ENCODE data around the gene ANKDD1B.

DNA sequence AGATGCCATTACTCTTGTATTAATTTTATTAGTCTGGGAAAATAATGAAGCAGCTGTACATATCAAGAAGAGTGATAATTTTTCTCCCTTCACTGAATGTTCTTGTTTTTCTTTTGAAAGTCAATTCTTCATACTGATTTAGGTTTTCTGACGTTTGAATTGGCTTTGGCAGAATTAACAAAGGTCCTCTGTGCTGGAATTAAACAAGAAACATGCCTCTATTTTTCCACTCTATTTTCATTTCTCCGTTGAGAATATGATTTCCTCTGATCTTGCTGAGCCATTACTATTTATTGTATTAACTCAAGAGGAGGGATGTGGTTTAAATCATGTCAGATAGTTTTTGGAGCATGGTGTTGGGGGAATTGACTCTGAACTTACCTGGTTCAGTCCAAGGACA is 42.3 kb downstream of the ANKDD1B start:
- TF ChIP-seq EZH2 (IDR thresholded peaks at IDR 0.05; ENCODE audit: insufficient read depth, poor library complexity, severe bottlenecking) (no peak), EZH2phosphoT487 (IDR thresholded peaks at IDR 0.05; ENCODE audit: insufficient read depth, low read depth) (no peak)

All from GM23248 (cell line).